BJ (cell line): ENCODE measurements around the gene TAF6L. TPM values are rescaled to one million over a fixed set of nuclear protein-coding genes. Genes with fewer than 3 reads are reported as not detected.

Experiments
- CTCF ChIA-PET: fragments of 350-600 bp; formaldehyde crosslinking; extraction: SDS; loops from one replicate; lab custom pipeline; 2021; ENCODE audit warnings: antibody characterized with exemption, inconsistent platforms; lab: Yijun Ruan, JAX
- POLR2A ChIA-PET: fragments of 300-600 bp; sonication (Branson Sonifier 250); formaldehyde crosslinking; extraction: SDS; loops from one replicate; lab custom pipeline; 2021; ENCODE audit warnings: antibody characterized with exemption; lab: Charles Lee
- DNase-seq: peaks from one replicate; pipeline ENCODE4 v3.0.0-alpha.2; 2011; ENCODE audit warnings: low read depth
- H3K27me3 ChIP-seq: 2 replicates; pipeline ENCODE4 v1.6.0; 2011; ENCODE audit warnings: low read length; ENCODE audit not compliant: control insufficient read depth, insufficient read depth
- H3K36me3 ChIP-seq: 2 replicates; pipeline ENCODE4 v1.5.1; 2011; ENCODE audit warnings: low read length; ENCODE audit not compliant: control insufficient read depth, insufficient read depth
- H3K4me3 ChIP-seq: 2 replicates; pipeline ENCODE4 v1.5.1; 2011; ENCODE audit warnings: low read depth, mild to moderate bottlenecking, control low read depth, low read length
- polyA minus RNA-seq: library from RNA; depleted of rRNA, polyadenylated mRNA; stranded (reverse); fragments of >200 nt; gene quantifications from 2 replicates; pipeline ENCODE4 v1.2.3, GENCODE V29; 2011; rRNA and poly(A)+ RNA removed
- polyA plus RNA-seq: library from polyadenylated mRNA; depleted of rRNA; stranded (reverse); fragments of >200 nt; gene quantifications from 2 replicates; pipeline ENCODE4 v1.2.3, GENCODE V29; 2011; rRNA removed
- TF ChIP-seq, protein P1 (sequence below): IDR thresholded peaks from 2 replicates; pipeline ENCODE4 v1.5.1; 2011; ENCODE audit warnings: low read depth, mild to moderate bottlenecking, control low read depth, inconsistent platforms, low read length, moderate library complexity; ENCODE audit not compliant: insufficient read depth

TAF6L gene, protein sequence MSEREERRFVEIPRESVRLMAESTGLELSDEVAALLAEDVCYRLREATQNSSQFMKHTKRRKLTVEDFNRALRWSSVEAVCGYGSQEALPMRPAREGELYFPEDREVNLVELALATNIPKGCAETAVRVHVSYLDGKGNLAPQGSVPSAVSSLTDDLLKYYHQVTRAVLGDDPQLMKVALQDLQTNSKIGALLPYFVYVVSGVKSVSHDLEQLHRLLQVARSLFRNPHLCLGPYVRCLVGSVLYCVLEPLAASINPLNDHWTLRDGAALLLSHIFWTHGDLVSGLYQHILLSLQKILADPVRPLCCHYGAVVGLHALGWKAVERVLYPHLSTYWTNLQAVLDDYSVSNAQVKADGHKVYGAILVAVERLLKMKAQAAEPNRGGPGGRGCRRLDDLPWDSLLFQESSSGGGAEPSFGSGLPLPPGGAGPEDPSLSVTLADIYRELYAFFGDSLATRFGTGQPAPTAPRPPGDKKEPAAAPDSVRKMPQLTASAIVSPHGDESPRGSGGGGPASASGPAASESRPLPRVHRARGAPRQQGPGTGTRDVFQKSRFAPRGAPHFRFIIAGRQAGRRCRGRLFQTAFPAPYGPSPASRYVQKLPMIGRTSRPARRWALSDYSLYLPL
- 9.1 and 17.0 TPM in 2 replicates for polyA plus RNA-seq
- polyA minus RNA-seq: 12.2 and 19.0 TPM in 2 replicates

DNA sequence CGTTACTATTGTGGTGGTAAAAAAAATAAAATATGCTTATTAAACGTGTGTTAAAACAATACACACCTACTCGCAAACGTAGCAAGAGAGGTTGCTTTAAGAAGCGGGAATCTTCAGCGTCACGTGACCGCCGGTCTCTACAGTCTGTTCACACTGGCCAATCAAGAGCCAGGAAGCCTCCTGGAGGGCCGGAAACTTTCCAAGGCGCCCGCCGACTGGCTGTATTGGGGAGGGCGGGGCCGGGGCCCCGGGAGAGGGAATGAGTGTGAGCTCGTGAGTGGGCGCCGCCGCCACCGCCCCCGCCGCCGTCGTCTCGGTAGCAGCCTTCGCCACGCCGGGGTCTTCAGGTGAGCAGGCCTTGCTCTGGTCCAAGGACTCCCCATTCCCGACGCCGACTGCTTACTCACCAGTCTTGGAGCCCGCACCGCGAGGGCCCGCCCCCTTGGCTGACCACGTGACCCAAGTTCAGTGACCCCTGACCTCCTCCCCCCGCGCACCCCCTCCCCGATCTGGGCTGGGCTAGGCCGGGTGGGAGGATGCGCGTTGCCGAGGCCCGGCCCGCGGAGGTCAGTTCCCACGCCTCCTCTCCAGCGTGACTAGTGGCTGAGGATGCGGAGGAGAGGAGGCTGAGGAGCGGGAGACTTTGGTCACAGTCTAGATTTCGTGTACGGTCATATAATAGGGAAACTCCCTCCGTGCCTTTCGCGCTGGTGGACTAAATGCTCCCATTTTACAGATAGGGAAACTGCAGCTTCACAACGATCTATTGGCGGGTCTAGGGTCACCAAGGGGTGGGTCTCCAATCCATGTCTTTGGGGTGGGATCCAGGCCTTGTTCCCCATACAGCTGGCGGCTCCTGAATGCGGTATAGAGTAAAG, at the start of gene TAF6L:
TAF6L (plus strand) TSS at position 253 of the 878 bp plus-strand sequence. CDS start 4,388 bp downstream, outside the sequence.
- ChIA-PET POLR2A (interaction anchor here (0.6 to 1.4 kb wide), 4 partner anchors 10 to 70 kb away, joined by 3 to 10 read pairs (median 8); partner anchors contain the start of genes POLR2G, STX5 and ZBTB3), CTCF (interaction anchor here (0.6 to 12.0 kb wide), 5 partner anchors 15 to 377 kb away, joined by 3 to 122 read pairs (median 3); partner anchors contain the start of genes SLC3A2 and TMEM179B)
- peak within 1 kb of the TSS; percentile 69 for H3K4me3 ChIP-seq
- peaks cover 2% of the 10 kb centered on the region for H3K36me3 ChIP-seq
- TF ChIP-seq, protein P1, sequence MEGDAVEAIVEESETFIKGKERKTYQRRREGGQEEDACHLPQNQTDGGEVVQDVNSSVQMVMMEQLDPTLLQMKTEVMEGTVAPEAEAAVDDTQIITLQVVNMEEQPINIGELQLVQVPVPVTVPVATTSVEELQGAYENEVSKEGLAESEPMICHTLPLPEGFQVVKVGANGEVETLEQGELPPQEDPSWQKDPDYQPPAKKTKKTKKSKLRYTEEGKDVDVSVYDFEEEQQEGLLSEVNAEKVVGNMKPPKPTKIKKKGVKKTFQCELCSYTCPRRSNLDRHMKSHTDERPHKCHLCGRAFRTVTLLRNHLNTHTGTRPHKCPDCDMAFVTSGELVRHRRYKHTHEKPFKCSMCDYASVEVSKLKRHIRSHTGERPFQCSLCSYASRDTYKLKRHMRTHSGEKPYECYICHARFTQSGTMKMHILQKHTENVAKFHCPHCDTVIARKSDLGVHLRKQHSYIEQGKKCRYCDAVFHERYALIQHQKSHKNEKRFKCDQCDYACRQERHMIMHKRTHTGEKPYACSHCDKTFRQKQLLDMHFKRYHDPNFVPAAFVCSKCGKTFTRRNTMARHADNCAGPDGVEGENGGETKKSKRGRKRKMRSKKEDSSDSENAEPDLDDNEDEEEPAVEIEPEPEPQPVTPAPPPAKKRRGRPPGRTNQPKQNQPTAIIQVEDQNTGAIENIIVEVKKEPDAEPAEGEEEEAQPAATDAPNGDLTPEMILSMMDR: no peak
- DNase-seq: peak; percentile 80
- H3K27me3 ChIP-seq: no peaks in the 10 kb centered on the region

DNA sequence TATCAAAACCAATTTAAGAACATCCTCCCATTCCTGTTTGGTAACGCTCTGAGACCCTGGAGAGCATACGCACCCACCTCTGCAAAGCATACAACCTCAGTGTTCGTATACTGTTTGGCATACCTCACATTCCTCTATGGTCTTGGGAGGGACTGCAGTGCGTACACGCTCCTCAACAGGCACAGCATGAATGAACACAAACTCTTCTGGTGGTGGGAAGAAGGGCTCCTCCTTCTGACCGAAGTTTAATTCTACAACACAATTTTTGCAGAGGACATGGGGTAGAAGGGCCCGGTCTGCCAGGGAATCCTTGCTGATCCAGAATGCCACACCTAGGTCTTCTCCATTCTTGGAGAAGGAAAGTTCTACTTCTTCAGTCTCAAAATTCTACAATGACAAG, 49.2 kb upstream of the TAF6L start:
- ChIA-PET CTCF (no interaction called here), POLR2A (no interaction called here)
- TF ChIP-seq, protein P1: no peak
- DNase-seq: no peak
- Histone ChIP-seq H3K4me3 (no peak overlapping the region), H3K27me3 (no peaks in the 10 kb centered on the region), H3K36me3 (peaks cover 28% of the 10 kb centered on the region)

DNA sequence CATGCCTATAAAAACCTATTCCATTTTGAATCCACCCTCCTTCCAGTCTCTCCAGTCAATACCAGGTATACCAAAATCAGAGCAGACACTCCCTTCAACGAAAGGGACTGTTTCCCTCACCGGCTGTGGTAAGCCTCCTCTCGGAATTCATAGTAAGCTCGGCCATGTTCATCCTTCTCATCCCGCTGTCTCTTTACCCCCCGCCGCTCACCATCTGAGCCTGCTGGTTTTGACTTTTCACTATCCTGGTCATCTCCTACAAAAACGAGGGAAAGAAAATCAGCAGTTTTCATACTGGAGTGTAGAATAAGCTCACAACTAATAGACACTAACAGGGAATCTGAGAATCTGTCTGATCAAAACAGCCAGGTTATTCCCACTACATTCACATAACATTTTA, 47.0 kb upstream of the TAF6L start:
- TF ChIP-seq, protein P1: no peak
- POLR2A ChIA-PET: interaction anchor here (0.6 kb wide), 2 partner anchors 215 to 347 kb away, joined by 3 read pairs; no protein-coding TSS in a partner anchor

DNA sequence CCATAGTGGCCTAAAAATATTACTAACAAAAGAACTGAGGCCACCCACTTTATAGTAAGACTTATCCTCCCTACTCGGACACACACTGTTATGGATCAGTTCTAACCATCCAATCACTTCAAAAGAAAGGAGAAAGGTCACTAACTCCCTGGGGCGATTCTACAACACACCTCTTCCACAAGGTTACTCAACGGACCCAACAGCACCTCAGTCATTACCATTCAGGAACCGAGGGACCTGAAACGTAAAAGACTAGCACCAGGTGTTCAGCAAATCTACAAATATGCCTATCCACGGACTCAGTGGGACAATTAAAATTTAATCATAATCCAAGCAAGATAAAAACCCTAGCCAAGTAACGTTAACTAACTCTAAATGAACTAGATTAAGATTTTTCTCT, 45.5 kb upstream of the TAF6L start:
- H3K36me3 ChIP-seq: peaks cover 11% of the 10 kb centered on the region
- ChIA-PET CTCF (interaction anchor here (1.0 to 1.2 kb wide), 2 partner anchors 16 to 61 kb away, joined by 3 to 5 read pairs; no protein-coding TSS in a partner anchor), POLR2A (interaction anchor here (1.0 to 2.2 kb wide), 3 partner anchors 16 to 60 kb away, joined by 3 to 12 read pairs (median 3); partner anchors contain the start of genes C11orf98, CSKMT and ZBTB3)

More for the DNA sequence above, 47.0 kb upstream of the TAF6L start:
- CTCF ChIA-PET: interaction anchor here (1.0 to 1.4 kb wide), 2 partner anchors 44 to 139 kb away, joined by 3 to 4 read pairs; no protein-coding TSS in a partner anchor
- Histone ChIP-seq H3K27me3 (no peaks in the 10 kb centered on the region), H3K4me3 (peak overlapping the region; percentile 10; the same call in 1 of the 2 replicates), H3K36me3 (peaks cover 22% of the 10 kb centered on the region)
- DNase-seq: no peak

More for the DNA sequence above, 45.5 kb upstream of the TAF6L start:
- no peak for DNase-seq
- peak overlapping the region; percentile 88 for H3K4me3 ChIP-seq
- H3K27me3 ChIP-seq: no peaks in the 10 kb centered on the region
- TF ChIP-seq, protein P1: no peak
